ENCODE results near the gene AP4S1. TPM values are rescaled to one million over a fixed set of nuclear protein-coding genes. Genes with fewer than 3 reads are reported as not detected.

The AP4S1 gene
- total and polyA plus RNA-seq, 2 of the 8 experiments (the other 6 are each of a cell fraction or from before 2014, with no cell fraction given), result 2.8 to 9.9 TPM

- Histone ChIP-seq H4K5ac (ENCODE audit: insufficient read length, low read depth, low read length) (no peak overlapping the region), H3K79me1 (ENCODE audit: low read depth, low read length) (no peaks in the 10 kb centered on the region), H3K79me2 (ENCODE audit: control insufficient read depth in 1 of 2, insufficient read depth in 2 of 2, low read length in 2 of 2) (no peaks in the 10 kb centered on the region), H4K20me1 (replicated peaks in 1 of 2; ENCODE audit: control insufficient read depth in 1 of 2, insufficient read depth in 2 of 2, low read length in 2 of 2) (no peaks in the 10 kb centered on the region), H3K18ac (ENCODE audit: extremely low read depth, low read length) (peak overlapping the region; percentile 89), H3K23me2 (ENCODE audit: low read depth, low read length) (no peaks in the 10 kb centered on the region), H3K23ac (ENCODE audit: insufficient read length) (no peak overlapping the region), H2AFZ (ENCODE audit: low read length) (no peak overlapping the region), H3K4me1 (replicated peaks in 1 of 4; ENCODE audit: control insufficient read depth in 3 of 4, insufficient read depth in 4 of 4, low read length in 3 of 4) (peaks cover 3 to 12% (median 7%) of the 10 kb centered on the region in 4 experiments; a peak in 6 of 7 replicates), H3K9me3 (ENCODE audit: insufficient read depth in 2 of 2, low read depth in 1 of 2, low read length in 1 of 2) (no peaks in the 10 kb centered on the region), H2BK12ac (ENCODE audit: low read depth, low read length) (peak overlapping the region; percentile 100), H2BK20ac (ENCODE audit: low read length) (peak overlapping the region; percentile 74), H2BK5ac (ENCODE audit: low read depth, low read length) (peak overlapping the region; percentile 91), H3K9ac (replicated peaks in 1 of 4; ENCODE audit: extremely low read depth in 1 of 4, low read depth in 3 of 4, low read length in 3 of 4) (no peak overlapping the region), H3K36me3 (ENCODE audit: control insufficient read depth in 2 of 4, insufficient read depth in 4 of 4, low read length in 3 of 4) (peaks cover 0 to 66% (median 15%) of the 10 kb centered on the region in 4 experiments; a peak in 5 of 8 replicates), H3K56ac (replicated peaks; ENCODE audit: insufficient read length, low read depth, low read length) (peak overlapping the region; percentile 16), H3K27me3 (replicated peaks in 1 of 4; ENCODE audit: control insufficient read depth in 3 of 4, extremely low read depth in 1 of 4, insufficient read depth in 3 of 4, low read length in 3 of 4) (no peaks in the 10 kb centered on the region), H3K4ac (replicated peaks; ENCODE audit: insufficient read length, low read depth, low read length) (peak overlapping the region; percentile 97), H2BK15ac (ENCODE audit: low read length) (peak overlapping the region; percentile 97), H3K4me2 (ENCODE audit: insufficient read depth in 1 of 2, low read depth in 2 of 2, low read length in 2 of 2) (peak overlapping the region in 1 of 2 experiments; percentile 43; a peak in 1 of 4 replicates), H4K91ac (replicated peaks; ENCODE audit: insufficient read length, low read length) (peak overlapping the region; percentile 97), H3K14ac (ENCODE audit: insufficient read length) (no peak overlapping the region), H2AK5ac (ENCODE audit: low read depth, low read length) (peak overlapping the region; percentile 98; the same call in 1 of the 2 replicates), H3K4me3 (ENCODE audit: extremely low read depth in 1 of 4, insufficient read depth in 2 of 4, low read depth in 3 of 4, low read length in 4 of 4) (no peak overlapping the region), H4K8ac (ENCODE audit: extremely low read depth, insufficient read depth, low read length) (no peak overlapping the region), H2BK120ac (replicated peaks; ENCODE audit: low read depth, low read length) (peak overlapping the region; percentile 87), H3K27ac (ENCODE audit: low read depth, low read length) (no peak overlapping the region)
- 78% methylated on average over 8 of the region's 8 CpGs; no CpG with 5 or more reads in 1 of the 2 experiments for WGBS, 2 experiments (ENCODE audit: extremely low coverage in 1 of 2, insufficient coverage in 1 of 2, insufficient read length in 1 of 2, insufficient replicate concordance in 2 of 2, low coverage in 1 of 2, low lambda C conversion rate in 2 of 2, missing lambda C conversion rate in 1 of 2)
- POLR2A ChIA-PET (ENCODE audit: partially characterized antibody), result interaction anchor here (0.6 to 0.7 kb wide), 2 partner anchors 12 to 20 kb away, joined by 3 read pairs; no protein-coding TSS in a partner anchor
- FAIRE-seq, result no peak
- CTCF ChIA-PET (ENCODE audit: partially characterized antibody), result interaction anchor here (0.9 to 1.0 kb wide), 2 partner anchors 9 to 421 kb away, joined by 3 read pairs; no protein-coding TSS in a partner anchor
- DNase-seq (ENCODE audit: low read depth in 1 of 2, low spot score in 2 of 2), result no peak
- no peak for TF ChIP-seq RBBP5 (IDR thresholded peaks at IDR 0.05; ENCODE audit: borderline replicate concordance, low read depth, low read length)
Observed at GRCh38 chr14:31122098-31122611, 96.7 kb downstream of the AP4S1 start.
